ENCODE results near the gene ERO1A.

The ERO1A gene

GRCh38 chr14:52656905-52657304, 38.5 kb downstream of the ERO1A start:
- Histone ChIP-seq H3K27me3 (ENCODE audit: control insufficient read depth, insufficient read depth, low read length) (no peaks in the 10 kb centered on the region), H3K4me1 (ENCODE audit: control insufficient read depth, insufficient read depth, low read length) (no peaks in the 10 kb centered on the region), H3K4me3 (ENCODE audit: low read length) (no peak overlapping the region), H3K36me3 (ENCODE audit: insufficient read depth, low read length) (peaks cover 28% of the 10 kb centered on the region), H3K9me3 (replicated peaks; ENCODE audit: low read length) (no peaks in the 10 kb centered on the region), H3K9ac (ENCODE audit: low read depth, low read length) (no peak overlapping the region), H3K4me2 (ENCODE audit: low read length) (no peak overlapping the region)

- Histone ChIP-seq H3K27me3 (ENCODE audit: control insufficient read depth, insufficient read depth, low read length) (no peaks in the 10 kb centered on the region), H3K36me3 (ENCODE audit: insufficient read depth, low read length) (peaks cover 51% of the 10 kb centered on the region), H3K4me1 (ENCODE audit: control insufficient read depth, insufficient read depth, low read length) (no peaks in the 10 kb centered on the region), H3K4me2 (ENCODE audit: low read length) (no peak overlapping the region), H3K9me3 (replicated peaks; ENCODE audit: low read length) (no peaks in the 10 kb centered on the region), H3K9ac (ENCODE audit: low read depth, low read length) (no peak overlapping the region), H3K4me3 (ENCODE audit: low read length) (no peak overlapping the region)
Observed at GRCh38 chr14:52650774-52651173, 44.6 kb downstream of the ERO1A start.

- H3K9ac ChIP-seq (ENCODE audit: low read depth, low read length) = no peak overlapping the region
- no peak overlapping the region for H3K4me2 ChIP-seq (ENCODE audit: low read length)
- H3K4me1 ChIP-seq (ENCODE audit: control insufficient read depth, insufficient read depth, low read length) = no peaks in the 10 kb centered on the region
- H3K27me3 ChIP-seq (ENCODE audit: control insufficient read depth, insufficient read depth, low read length) = no peaks in the 10 kb centered on the region
- no peak overlapping the region for H3K4me3 ChIP-seq (ENCODE audit: low read length)
- peaks cover 51% of the 10 kb centered on the region for H3K36me3 ChIP-seq (ENCODE audit: insufficient read depth, low read length)
- no peaks in the 10 kb centered on the region for H3K9me3 ChIP-seq (replicated peaks; ENCODE audit: low read length)
Observed at GRCh38 chr14:52649511-52649910, 45.8 kb downstream of the ERO1A start.

- peaks cover 20% of the 10 kb centered on the region for H3K36me3 ChIP-seq (ENCODE audit: insufficient read depth, low read length)
- H3K9ac ChIP-seq (ENCODE audit: low read depth, low read length) = no peak overlapping the region
- H3K4me3 ChIP-seq (ENCODE audit: low read length) = no peak overlapping the region
- H3K9me3 ChIP-seq (replicated peaks; ENCODE audit: low read length) = no peaks in the 10 kb centered on the region
- no peaks in the 10 kb centered on the region for H3K27me3 ChIP-seq (ENCODE audit: control insufficient read depth, insufficient read depth, low read length)
- no peaks in the 10 kb centered on the region for H3K4me1 ChIP-seq (ENCODE audit: control insufficient read depth, insufficient read depth, low read length)
- no peak overlapping the region for H3K4me2 ChIP-seq (ENCODE audit: low read length)
Observed at GRCh38 chr14:52641745-52642144, 53.6 kb downstream of the ERO1A start.

- H3K9me3 ChIP-seq (replicated peaks; ENCODE audit: low read length) = no peaks in the 10 kb centered on the region
- H3K4me3 ChIP-seq (ENCODE audit: low read length) = no peak overlapping the region
- no peaks in the 10 kb centered on the region for H3K4me1 ChIP-seq (ENCODE audit: control insufficient read depth, insufficient read depth, low read length)
- no peak overlapping the region for H3K4me2 ChIP-seq (ENCODE audit: low read length)
- H3K27me3 ChIP-seq (ENCODE audit: control insufficient read depth, insufficient read depth, low read length) = no peaks in the 10 kb centered on the region
- H3K9ac ChIP-seq (ENCODE audit: low read depth, low read length) = no peak overlapping the region
- H3K36me3 ChIP-seq (ENCODE audit: insufficient read depth, low read length) = peaks cover 11% of the 10 kb centered on the region
Observed at GRCh38 chr14:52640137-52640536, 55.2 kb downstream of the ERO1A start.

GRCh38 chr14:52619687-52620086, 75.7 kb downstream of the ERO1A start:
- H3K9me3 ChIP-seq (replicated peaks; ENCODE audit: low read length) = no peaks in the 10 kb centered on the region
- no peak overlapping the region for H3K9ac ChIP-seq (ENCODE audit: low read depth, low read length)
- H3K4me3 ChIP-seq (ENCODE audit: low read length) = no peak overlapping the region
- no peak overlapping the region for H3K4me2 ChIP-seq (ENCODE audit: low read length)
- H3K27me3 ChIP-seq (ENCODE audit: control insufficient read depth, insufficient read depth, low read length) = no peaks in the 10 kb centered on the region
- H3K4me1 ChIP-seq (ENCODE audit: control insufficient read depth, insufficient read depth, low read length) = no peaks in the 10 kb centered on the region
- no peaks in the 10 kb centered on the region for H3K36me3 ChIP-seq (ENCODE audit: insufficient read depth, low read length)

- Histone ChIP-seq H3K4me3 (ENCODE audit: low read length) (no peak overlapping the region), H3K36me3 (ENCODE audit: insufficient read depth, low read length) (no peaks in the 10 kb centered on the region), H3K4me2 (ENCODE audit: low read length) (no peak overlapping the region), H3K27me3 (ENCODE audit: control insufficient read depth, insufficient read depth, low read length) (no peaks in the 10 kb centered on the region), H3K4me1 (ENCODE audit: control insufficient read depth, insufficient read depth, low read length) (no peaks in the 10 kb centered on the region), H3K9ac (ENCODE audit: low read depth, low read length) (no peak overlapping the region), H3K9me3 (replicated peaks; ENCODE audit: low read length) (no peaks in the 10 kb centered on the region)
Observed at GRCh38 chr14:52618602-52619001, 76.8 kb downstream of the ERO1A start.

GRCh38 chr14:52610187-52610586, 85.2 kb downstream of the ERO1A start:
- Histone ChIP-seq H3K4me2 (ENCODE audit: low read length) (no peak overlapping the region), H3K9ac (ENCODE audit: low read depth, low read length) (no peak overlapping the region), H3K36me3 (ENCODE audit: insufficient read depth, low read length) (no peaks in the 10 kb centered on the region), H3K27me3 (ENCODE audit: control insufficient read depth, insufficient read depth, low read length) (no peaks in the 10 kb centered on the region), H3K4me1 (ENCODE audit: control insufficient read depth, insufficient read depth, low read length) (no peaks in the 10 kb centered on the region), H3K9me3 (replicated peaks; ENCODE audit: low read length) (no peaks in the 10 kb centered on the region), H3K4me3 (ENCODE audit: low read length) (no peak overlapping the region)

DNA sequence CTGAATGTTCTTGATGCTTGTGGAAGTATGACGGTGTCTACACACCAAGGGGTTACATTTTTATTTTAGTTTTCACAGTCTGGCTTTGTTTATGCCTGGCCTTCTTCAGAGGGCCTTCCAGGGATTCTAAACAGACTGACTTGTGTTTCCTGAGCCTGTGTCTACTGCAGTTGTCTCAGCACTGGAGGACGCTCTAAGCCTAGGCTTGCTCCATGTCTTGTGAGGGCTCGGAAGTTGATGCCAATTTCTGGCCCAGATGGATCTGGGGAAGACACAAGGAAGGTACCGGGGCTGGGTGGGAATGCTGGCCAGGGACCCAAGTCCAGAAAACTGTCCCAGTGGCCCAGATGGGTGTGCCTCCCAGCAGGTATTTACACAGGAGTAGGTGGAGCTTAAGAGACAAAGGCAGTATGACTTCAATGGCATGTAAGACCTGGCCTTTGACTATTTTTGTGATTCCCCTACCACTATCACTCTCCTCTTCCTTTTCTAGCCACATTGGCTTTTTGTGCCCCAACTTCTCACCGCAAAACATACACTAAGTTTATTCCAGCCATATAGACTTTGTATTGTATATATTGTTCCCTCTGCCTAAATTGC, 85.8 kb downstream of the ERO1A start:
- H3K9ac ChIP-seq (ENCODE audit: low read depth, low read length) = no peak overlapping the region
- H3K4me2 ChIP-seq (ENCODE audit: low read length) = no peak overlapping the region
- H3K36me3 ChIP-seq (ENCODE audit: insufficient read depth, low read length) = no peaks in the 10 kb centered on the region
- no peaks in the 10 kb centered on the region for H3K4me1 ChIP-seq (ENCODE audit: control insufficient read depth, insufficient read depth, low read length)
- H3K27me3 ChIP-seq (ENCODE audit: control insufficient read depth, insufficient read depth, low read length) = no peaks in the 10 kb centered on the region
- no peaks in the 10 kb centered on the region for H3K9me3 ChIP-seq (replicated peaks; ENCODE audit: low read length)
- H3K4me3 ChIP-seq (ENCODE audit: low read length) = no peak overlapping the region

DNA sequence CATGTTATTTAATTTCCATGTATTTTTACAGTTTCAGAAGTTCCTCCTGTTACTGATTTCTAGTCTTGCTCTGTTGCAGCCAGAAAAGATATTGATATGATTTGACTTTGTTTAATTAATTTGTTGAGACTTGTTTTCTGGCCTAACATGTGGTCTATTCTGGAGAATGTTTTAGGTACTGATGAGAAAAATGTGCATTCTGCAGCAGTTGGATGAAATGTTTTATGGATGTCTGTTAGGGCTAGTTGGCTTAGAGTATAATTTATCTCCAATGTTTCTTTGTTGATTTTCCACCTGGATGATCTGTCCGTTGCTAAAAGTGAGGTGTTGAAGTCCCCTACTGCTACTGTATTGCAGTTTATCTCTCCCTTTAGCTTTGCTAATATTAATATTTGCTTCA, 88.3 kb downstream of the ERO1A start:
- H3K4me1 ChIP-seq (ENCODE audit: control insufficient read depth, insufficient read depth, low read length) = no peaks in the 10 kb centered on the region
- H3K9me3 ChIP-seq (replicated peaks; ENCODE audit: low read length) = no peaks in the 10 kb centered on the region
- no peaks in the 10 kb centered on the region for H3K27me3 ChIP-seq (ENCODE audit: control insufficient read depth, insufficient read depth, low read length)
- H3K36me3 ChIP-seq (ENCODE audit: insufficient read depth, low read length) = no peaks in the 10 kb centered on the region
- no peak overlapping the region for H3K4me3 ChIP-seq (ENCODE audit: low read length)
- no peak overlapping the region for H3K9ac ChIP-seq (ENCODE audit: low read depth, low read length)
- H3K4me2 ChIP-seq (ENCODE audit: low read length) = no peak overlapping the region

- no peak overlapping the region for H3K4me3 ChIP-seq (ENCODE audit: low read length)
- H3K9ac ChIP-seq (ENCODE audit: low read depth, low read length) = no peak overlapping the region
- no peak overlapping the region for H3K4me2 ChIP-seq (ENCODE audit: low read length)
- H3K4me1 ChIP-seq (ENCODE audit: control insufficient read depth, insufficient read depth, low read length) = no peaks in the 10 kb centered on the region
- no peaks in the 10 kb centered on the region for H3K36me3 ChIP-seq (ENCODE audit: insufficient read depth, low read length)
- H3K27me3 ChIP-seq (ENCODE audit: control insufficient read depth, insufficient read depth, low read length) = no peaks in the 10 kb centered on the region
- H3K9me3 ChIP-seq (replicated peaks; ENCODE audit: low read length) = no peaks in the 10 kb centered on the region
Observed at GRCh38 chr14:52602131-52602530, 93.2 kb downstream of the ERO1A start.

- Histone ChIP-seq H3K27me3 (ENCODE audit: control insufficient read depth, insufficient read depth, low read length) (no peaks in the 10 kb centered on the region), H3K4me2 (ENCODE audit: low read length) (no peak overlapping the region), H3K4me3 (ENCODE audit: low read length) (no peak overlapping the region), H3K4me1 (ENCODE audit: control insufficient read depth, insufficient read depth, low read length) (no peaks in the 10 kb centered on the region), H3K9me3 (replicated peaks; ENCODE audit: low read length) (no peaks in the 10 kb centered on the region), H3K36me3 (ENCODE audit: insufficient read depth, low read length) (no peaks in the 10 kb centered on the region), H3K9ac (ENCODE audit: low read depth, low read length) (no peak overlapping the region)
Observed at GRCh38 chr14:52599974-52600373, 95.4 kb downstream of the ERO1A start.

Measured in skeletal muscle satellite cell (primary cell).